ENCODE data around the gene CLCNKB. TPM values are rescaled to one million over a fixed set of nuclear protein-coding genes. Genes with fewer than 3 reads are reported as not detected.
"Not testable (repeated sequence)": the region's sequence is repeated elsewhere in the genome, so short reads cannot be mapped to it uniquely, and the experiment has no call there.

Gene CLCNKB
- total RNA-seq, 1 experiment from 2014 or later: not detected

GRCh38 chr1:16015491-16015890 lies 28.1 kb upstream of the CLCNKB start:
- DNase-seq (ENCODE audit: low spot score): no peak

- DNase-seq (ENCODE audit: low spot score): no peak
These were observed 27.4 kb upstream of the CLCNKB start for GRCh38 chr1:16015960-16016901.

GRCh38 chr1:16017076-16017460 lies 26.5 kb upstream of the CLCNKB start:
- no peak for DNase-seq (ENCODE audit: low spot score)

GRCh38 chr1:16017461-16018303 lies 25.9 kb upstream of the CLCNKB start, which contains the start of gene HSPB7:
HSPB7 (minus strand) TSS chr1:16018043; CDS start chr1:16017963, 80 bp downstream.
- no peak for DNase-seq (ENCODE audit: low spot score)

- DNase-seq (ENCODE audit: low spot score): no peak
These were observed 25.3 kb upstream of the CLCNKB start for GRCh38 chr1:16018308-16018707.

GRCh38 chr1:16018749-16019643 lies 24.6 kb upstream of the CLCNKB start:
- DNase-seq (ENCODE audit: low spot score): no peak

GRCh38 chr1:16019644-16020277 lies 23.8 kb upstream of the CLCNKB start:
- DNase-seq (ENCODE audit: low spot score): no peak

GRCh38 chr1:16020325-16020724 lies 23.3 kb upstream of the CLCNKB start:
- no peak for DNase-seq (ENCODE audit: low spot score)

DNA sequence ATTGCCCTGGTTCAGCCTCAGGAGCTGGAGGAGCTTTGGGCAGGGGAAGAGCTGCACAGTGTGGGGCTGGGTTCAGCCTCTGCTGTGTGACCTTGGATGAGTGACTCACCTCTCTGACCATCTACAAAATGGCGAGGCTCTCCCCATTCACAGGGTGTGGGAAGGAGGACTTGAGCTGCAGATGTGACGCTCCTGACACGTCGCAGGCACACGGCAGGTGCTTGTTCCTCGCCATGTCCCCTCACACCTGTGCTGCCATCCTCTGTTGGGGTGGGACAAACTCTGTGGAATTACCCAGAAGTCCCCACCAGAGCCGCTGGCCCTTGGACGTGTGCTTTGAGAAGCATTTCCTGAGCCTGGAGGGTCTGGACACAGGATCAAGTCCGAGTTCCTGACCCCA lies 22.7 kb upstream of the CLCNKB start:
- DNase-seq (ENCODE audit: low spot score): not testable (repeated sequence)

DNA sequence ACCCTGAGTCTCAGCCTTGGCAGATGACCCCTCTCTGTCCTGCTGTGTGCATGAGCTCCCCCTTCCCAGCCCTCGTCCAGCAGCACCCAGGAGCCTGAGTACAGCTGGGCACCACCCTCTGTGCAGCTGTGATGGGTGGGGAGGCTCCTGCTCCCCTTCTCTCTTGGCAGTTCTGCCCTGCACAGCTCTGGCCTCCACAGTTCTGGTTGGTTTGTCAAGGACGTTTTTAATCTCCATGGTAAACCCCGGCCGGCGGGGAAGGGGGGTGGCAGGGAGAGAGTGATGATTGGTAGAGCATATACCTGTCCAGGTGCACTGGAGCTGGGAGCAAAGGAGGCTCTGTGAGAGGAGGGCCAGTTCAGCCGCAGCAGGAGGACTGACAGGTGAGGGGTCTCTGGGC lies 21.9 kb upstream of the CLCNKB start, which contains the start of gene CLCNKA:
CLCNKA (plus strand) TSS at position 356 of the 400 bp plus-strand sequence. CDS start 584 bp downstream, outside the sequence.
- no peak for DNase-seq (ENCODE audit: low spot score)

GRCh38 chr1:16022393-16022792 lies 21.2 kb upstream of the CLCNKB start:
- no peak for DNase-seq (ENCODE audit: low spot score)

- no peak for DNase-seq (ENCODE audit: low spot score)
These were observed 20.4 kb upstream of the CLCNKB start for GRCh38 chr1:16023050-16023653.

DNA sequence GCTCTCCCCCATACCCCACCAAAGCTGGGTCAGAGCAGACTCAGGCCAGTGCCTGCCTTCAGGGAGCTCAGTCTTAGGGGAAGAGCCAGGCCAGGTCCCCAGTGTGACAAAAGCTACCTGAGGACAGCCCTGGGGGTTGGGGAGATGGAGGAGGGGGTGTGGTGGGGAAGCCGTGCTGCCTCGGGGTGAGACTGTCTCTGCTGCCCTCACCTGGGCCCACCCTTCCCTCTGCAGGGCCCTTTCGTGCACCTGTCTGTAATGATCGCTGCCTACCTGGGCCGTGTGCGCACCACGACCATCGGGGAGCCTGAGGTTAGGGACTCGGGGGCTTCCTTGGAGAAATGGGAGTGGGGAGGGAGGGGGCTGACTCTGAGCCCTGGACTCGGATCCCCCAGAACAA lies 17.3 kb upstream of the CLCNKB start:
- not testable (repeated sequence) for DNase-seq (ENCODE audit: low spot score)

DNA sequence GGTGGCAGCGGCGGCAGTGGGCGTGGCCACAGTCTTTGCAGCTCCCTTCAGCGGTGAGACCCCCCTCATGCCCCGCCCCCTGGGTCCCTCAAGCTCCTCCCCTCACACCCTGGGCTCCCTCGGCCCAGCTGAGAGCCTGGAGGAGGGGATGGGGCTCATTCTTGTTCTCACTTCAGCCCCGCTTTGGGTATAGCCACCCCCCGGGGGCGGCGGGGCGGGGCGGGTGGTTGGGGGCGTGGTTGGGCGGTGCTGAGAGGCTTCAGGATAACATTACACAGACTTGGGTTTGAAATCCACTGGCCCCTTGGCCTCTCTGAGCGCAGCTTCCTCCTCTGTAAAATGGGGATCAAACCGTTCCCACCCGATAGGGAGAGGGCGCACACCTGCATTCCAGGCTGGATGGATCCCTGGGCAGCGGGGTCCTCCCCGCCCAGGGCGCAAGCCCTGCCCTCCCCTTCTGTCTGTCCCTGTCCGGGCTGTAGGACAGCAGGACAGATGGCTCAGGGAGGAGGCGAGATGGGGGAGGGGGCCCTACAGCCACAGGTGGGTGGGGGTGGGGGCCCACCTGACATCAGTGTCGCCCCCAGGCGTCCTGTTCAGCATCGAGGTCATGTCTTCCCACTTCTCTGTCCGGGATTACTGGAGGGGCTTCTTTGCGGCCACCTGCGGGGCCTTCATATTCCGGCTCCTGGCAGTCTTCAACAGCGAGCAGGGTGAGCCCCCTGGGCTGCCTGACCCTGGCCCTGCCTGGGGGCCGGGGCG lies 16.7 kb upstream of the CLCNKB start:
- no peak for DNase-seq (ENCODE audit: low spot score)

DNA sequence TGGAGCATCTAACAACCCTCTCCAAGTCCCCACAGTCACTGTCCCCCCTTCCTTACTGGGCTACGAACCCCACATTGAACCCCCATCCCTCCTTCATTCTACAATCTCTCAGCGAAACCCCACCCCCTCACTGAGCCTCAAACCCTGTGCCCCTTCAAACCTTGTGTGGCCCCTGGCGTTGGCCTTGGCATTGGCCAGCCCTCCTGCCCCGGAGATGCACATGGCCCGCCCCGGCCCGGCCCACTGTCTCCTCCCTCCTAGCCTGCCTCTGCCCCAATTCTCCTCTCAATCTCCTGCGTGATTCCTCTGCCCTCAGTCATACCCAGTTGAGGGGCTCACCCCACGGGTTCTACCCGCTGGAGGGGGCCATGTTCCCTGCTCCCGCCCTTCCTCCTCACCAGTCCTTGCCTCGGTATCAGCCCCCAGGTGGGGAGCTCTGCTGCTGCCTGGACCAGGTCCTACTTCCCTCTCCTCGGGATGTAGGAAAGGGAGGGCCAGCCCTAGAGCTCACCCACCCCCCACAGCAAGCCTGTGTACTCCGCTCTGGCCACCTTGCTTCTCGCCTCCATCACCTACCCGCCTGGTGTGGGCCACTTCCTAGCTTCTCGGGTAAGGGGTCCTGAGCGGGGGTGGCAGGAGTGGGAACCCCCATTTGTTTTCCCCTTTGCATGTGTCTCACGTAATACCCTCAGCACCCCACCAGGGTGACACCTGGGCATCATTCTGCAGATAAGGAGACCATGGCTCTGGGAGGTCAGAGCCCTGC lies 15.2 kb upstream of the CLCNKB start:
- no peak for DNase-seq (ENCODE audit: low spot score)

- DNase-seq (ENCODE audit: low spot score): not testable (repeated sequence)
These were observed 14.6 kb upstream of the CLCNKB start for GRCh38 chr1:16029003-16029268.

DNA sequence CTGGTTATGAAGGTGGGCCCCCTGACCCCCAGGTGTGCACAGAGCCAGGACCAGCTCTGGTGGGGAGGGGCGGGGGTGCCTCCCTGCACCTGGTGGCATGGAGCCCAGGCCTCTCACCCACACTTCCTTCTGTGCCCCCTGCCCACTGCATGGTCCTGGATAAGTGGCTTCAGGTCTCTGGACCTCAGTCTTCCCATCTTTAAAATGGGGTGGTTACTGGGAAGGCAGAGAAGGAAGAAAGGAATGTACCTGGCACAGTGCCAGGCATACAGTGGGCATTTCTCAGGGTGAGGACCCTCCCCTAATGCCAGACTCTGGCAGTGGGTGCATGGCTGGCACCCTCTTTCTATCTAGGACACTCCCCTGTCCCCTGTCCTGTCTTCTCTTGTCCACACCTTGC lies 14.3 kb upstream of the CLCNKB start:
- DNase-seq (ENCODE audit: low spot score): no peak

GRCh38 chr1:16031551-16031950 lies 12.0 kb upstream of the CLCNKB start:
- DNase-seq (ENCODE audit: low spot score): no peak
